SK-N-MC (cell line): ENCODE measurements around the gene SNAPC4.

Experiments used
- EZH2 ChIP-seq: fragments of 200-600 bp; sonication (generic); IDR thresholded peaks from one replicate; pipeline ENCODE4 v1.6.1; 2017; ENCODE audit warnings: antibody characterized with exemption
- FOXP2 ChIP-seq: optimal IDR thresholded peaks from 2 replicates; pipeline ENCODE3; 2011; ENCODE audit warnings: mild to moderate bottlenecking, moderate library complexity; ENCODE audit not compliant: insufficient read depth; ENCODE audit errors: extremely low read length, control extremely low read depth
- POLR2AphosphoS5 ChIP-seq: IDR thresholded peaks from 2 replicates; pipeline ENCODE4 v1.6.1; 2012; ENCODE audit warnings: mild to moderate bottlenecking, low read depth, low read length, borderline replicate concordance

DNA sequence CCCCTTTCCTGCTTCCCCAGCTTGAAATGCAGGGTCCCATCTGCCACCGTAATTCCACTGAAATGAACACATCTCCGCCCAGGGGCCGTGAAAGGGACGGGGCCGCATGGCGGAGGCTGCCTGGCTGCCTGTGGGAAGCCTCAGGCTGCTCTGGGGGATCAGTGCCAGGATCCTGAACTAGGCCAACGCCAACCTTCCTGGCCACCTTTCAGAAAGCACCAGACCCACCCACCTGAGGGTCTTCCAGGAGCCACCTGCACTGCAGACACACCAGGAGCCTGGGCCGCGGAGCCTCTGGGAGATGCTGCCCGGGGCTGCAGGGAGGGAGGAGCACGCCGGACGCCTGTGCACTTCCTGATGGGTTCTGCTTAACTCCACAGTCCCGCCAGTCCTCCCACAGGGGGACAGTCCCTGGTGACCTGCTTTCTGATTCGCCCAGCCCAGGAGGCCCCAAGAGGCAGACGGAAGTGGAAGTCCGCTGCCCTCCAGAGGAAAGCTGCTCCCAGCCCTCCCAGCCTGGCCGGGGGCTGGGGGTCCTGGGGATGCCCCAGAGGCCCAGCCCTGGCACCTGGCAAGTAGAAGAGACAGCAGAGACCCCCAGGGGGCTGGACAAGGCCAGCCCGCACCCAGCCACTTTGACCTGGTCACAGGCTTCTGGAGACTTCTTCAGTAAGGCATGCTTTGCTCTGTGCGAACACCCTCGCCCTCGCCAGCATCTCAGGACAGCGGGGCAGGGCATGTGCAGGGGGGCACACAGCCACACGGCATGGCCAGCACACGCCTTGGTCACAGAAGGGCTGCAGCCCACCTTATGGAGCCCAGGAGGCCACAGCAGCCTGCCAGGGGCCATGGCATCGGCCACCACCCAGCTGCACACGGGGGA is 26.4 kb downstream of the SNAPC4 start, which contains the start of gene CARD9:
- TF ChIP-seq POLR2AphosphoS5 (no peak; the same call in 1 of the 2 replicates), EZH2 (no peak), FOXP2 (no peak)
